A549 (cell line): ENCODE measurements around the gene SYT2. TPM values are rescaled to one million over a fixed set of nuclear protein-coding genes. Genes with fewer than 3 reads are reported as not detected.

Experiments used
- ATAC-seq, 2 experiments: fragments of 200-7000 bp in 1 of 2; fragments of >200 bp in 1 of 2; cut with Nextera tagmentation in 1 of 2; cut with Tn5 transposase in 1 of 2; 3 replicates each; pipeline versions ENCODE4 v1.8.0 to v1.9.1; 2018 to 2020; ENCODE audit warnings: mild to moderate bottlenecking in 1 of 2, moderate library complexity in 1 of 2
- CTCF ChIA-PET: fragments of 300-600 bp; sonication (Branson Sonifier 250); formaldehyde crosslinking; extraction: SDS; loops from one replicate; lab custom pipeline; 2021; ENCODE audit warnings: antibody characterized with exemption, inconsistent platforms; lab: Yijun Ruan, JAX
- POLR2A ChIA-PET: fragments of 350-600 bp; formaldehyde crosslinking; extraction: SDS; loops from one replicate; lab custom pipeline; 2021; ENCODE audit warnings: antibody characterized with exemption, inconsistent platforms; lab: Yijun Ruan, JAX
- DNase-seq, 2 experiments: peaks; one replicate each; pipeline versions ENCODE4 v3.0.0 to v3.0.0-alpha.2; 2011 to 2016; ENCODE audit warnings: low read depth in 1 of 2, low spot score in 1 of 2
- FAIRE-seq: peaks from 2 replicates; lab custom pipeline; 2011; peaks lifted over from hg19 to GRCh38; lab: Jason Lieb, UNC
- H3K27ac ChIP-seq, 2 experiments: fragments of >200 bp; sonication (Bioruptor Twin); formaldehyde crosslinking; 3 replicates each; pipeline ENCODE4 v1.5.1; 2016 to 2017
- H3K4me1 ChIP-seq: fragments of >200 bp; sonication (Bioruptor Twin); formaldehyde crosslinking; 3 replicates; pipeline ENCODE4 v1.6.1; 2016
- H3K4me2 ChIP-seq: fragments of >200 bp; sonication (Bioruptor Twin); formaldehyde crosslinking; 3 replicates; pipeline ENCODE4 v1.6.1; 2016
- H3K4me3 ChIP-seq: fragments of >200 bp; sonication (Bioruptor Twin); formaldehyde crosslinking; 3 replicates; pipeline ENCODE4 v1.5.1; 2016
- H3K9me3 ChIP-seq: fragments of >200 bp; sonication (Bioruptor Twin); formaldehyde crosslinking; 3 replicates; pipeline ENCODE4 v1.6.1; 2016
- BHLHE40 ChIP-seq: IDR thresholded peaks from 2 replicates; pipeline ENCODE4 v1.6.1; 2012; ENCODE audit warnings: low read depth, low read length, inconsistent platforms
- CBX8 ChIP-seq: fragments of 200-600 bp; sonication (generic); IDR thresholded peaks from 2 replicates; pipeline ENCODE4 v1.6.1; 2016
- CEBPB ChIP-seq, 2 experiments: fragments of >200 bp in 1 of 2; sonication (Bioruptor Twin) in 1 of 2; formaldehyde crosslinking in 1 of 2; IDR thresholded peaks; 2 replicates each; pipeline ENCODE4 v1.6.1; 2012 to 2016
- CHD2 ChIP-seq: fragments of 150-350 bp; IDR thresholded peaks from 2 replicates; pipeline ENCODE4 v1.6.1; 2014; ENCODE audit warnings: low read length; ENCODE audit not compliant: partially characterized antibody
- CHD4 ChIP-seq: fragments of 200-600 bp; sonication (generic); IDR thresholded peaks from 2 replicates; pipeline ENCODE4 v1.6.1; 2016; ENCODE audit warnings: antibody characterized with exemption, mild to moderate bottlenecking, borderline replicate concordance
- EHF ChIP-seq: fragments of 250-450 bp; sonication (Bioruptor Pico); IDR thresholded peaks from 2 replicates; pipeline ENCODE4 v1.5.0; 2020; ENCODE audit warnings: mild to moderate bottlenecking
- EHMT2 ChIP-seq: fragments of 200-600 bp; sonication (generic); IDR thresholded peaks from 2 replicates; pipeline ENCODE4 v1.6.1; 2016; ENCODE audit warnings: antibody characterized with exemption, low read depth, mild to moderate bottlenecking, moderate library complexity
- FOSL2 ChIP-seq, 2 experiments: fragments of 450-650 bp in 1 of 2; fragments of >200 bp in 1 of 2; sonication (Bioruptor Twin) in 1 of 2; formaldehyde crosslinking; IDR thresholded peaks; 2 replicates each; pipeline versions ENCODE4 v1.5.0 to v1.6.1; 2016 to 2020; ENCODE audit warnings: mild to moderate bottlenecking in 1 of 2, moderate library complexity in 1 of 2
- HOXA7 ChIP-seq: fragments of 250-450 bp; sonication (Bioruptor Pico); IDR thresholded peaks from 2 replicates; pipeline ENCODE4 v1.5.0; 2020; ENCODE audit warnings: mild to moderate bottlenecking, moderate library complexity
- HOXB13 ChIP-seq: fragments of 250-450 bp; sonication (Bioruptor Pico); IDR thresholded peaks from 2 replicates; pipeline ENCODE4 v1.5.0; 2020; ENCODE audit warnings: low read depth, mild to moderate bottlenecking, moderate library complexity
- MAZ ChIP-seq: fragments of 150-350 bp; IDR thresholded peaks from 2 replicates; pipeline ENCODE4 v1.6.1; 2014; ENCODE audit warnings: antibody characterized with exemption, low read depth, low read length, borderline replicate concordance
- NPAS2 ChIP-seq: fragments of 250-450 bp; sonication (Bioruptor Pico); IDR thresholded peaks from 2 replicates; pipeline ENCODE4 v1.8.0; 2022; ENCODE audit warnings: mild to moderate bottlenecking, moderate library complexity, borderline replicate concordance
- POLR2AphosphoS2 ChIP-seq: conservative IDR thresholded peaks from 2 replicates; pipeline ENCODE4 v1.6.1; 2012; ENCODE audit warnings: low read length, improper control_type of control experiment, inconsistent platforms
- RAD21 ChIP-seq, 2 experiments: fragments of >200 bp in 1 of 2; sonication (Bioruptor Twin) in 1 of 2; formaldehyde crosslinking in 1 of 2; IDR thresholded peaks in 1 of 2; conservative IDR thresholded peaks in 1 of 2; 2 replicates in 1 of 2; 3 replicates in 1 of 2; pipeline ENCODE4 v1.6.1; 2012 to 2018; ENCODE audit warnings: inconsistent platforms in 1 of 2
- RARB ChIP-seq: fragments of 250-450 bp; sonication (Bioruptor Pico); IDR thresholded peaks from 2 replicates; pipeline ENCODE4 v1.8.0; 2021; ENCODE audit warnings: mild to moderate bottlenecking, moderate library complexity
- RFX5 ChIP-seq: fragments of 450-650 bp; IDR thresholded peaks from 2 replicates; pipeline ENCODE4 v1.7.1; 2014; ENCODE audit warnings: antibody characterized with exemption, mild to moderate bottlenecking, moderate library complexity
- RNF2 ChIP-seq: fragments of 200-600 bp; sonication (generic); IDR thresholded peaks from 2 replicates; pipeline ENCODE4 v1.6.1; 2016; ENCODE audit warnings: low read depth, mild to moderate bottlenecking, antibody characterized with exemption, moderate library complexity, borderline replicate concordance
- SREBF2 ChIP-seq: fragments of 450-650 bp; IDR thresholded peaks from 2 replicates; pipeline ENCODE4 v1.6.1; 2014; ENCODE audit warnings: mild to moderate bottlenecking, moderate library complexity
- TP53 ChIP-seq: fragments of 250-450 bp; sonication (Bioruptor Pico); IDR thresholded peaks from 2 replicates; pipeline ENCODE4 v1.5.0; 2021; ENCODE audit warnings: mild to moderate bottlenecking, moderate library complexity
- ZC3H11A ChIP-seq: fragments of 450-650 bp; IDR thresholded peaks from 2 replicates; pipeline ENCODE4 v1.6.1; 2014; ENCODE audit warnings: antibody characterized with exemption, mild to moderate bottlenecking
- ZFP36 ChIP-seq: fragments of 450-650 bp; IDR thresholded peaks from 2 replicates; pipeline ENCODE4 v1.6.1; 2014; ENCODE audit warnings: borderline replicate concordance; ENCODE audit not compliant: partially characterized antibody
- ZSCAN20 ChIP-seq: fragments of 250-450 bp; sonication (Bioruptor Pico); IDR thresholded peaks from 2 replicates; pipeline ENCODE4 v1.8.0; 2022; ENCODE audit warnings: mild to moderate bottlenecking, moderate library complexity
- WGBS: methylation state at CpG from one replicate; pipeline ENCODE4 v1.1.6; 2017; ENCODE audit errors: missing lambda C conversion rate; 5-methylcytosine and 5-hydroxymethylcytosine counted together
- polyA plus RNA-seq, 4 experiments: library from polyadenylated mRNA; depleted of rRNA in 3 of 4; stranded (reverse); fragments of >200 nt; fragmentation: RNase III in 1 of 4; extraction: RNeasy Plus Mini Kit Qiagen cat#74134 plus additional on column Dnase treatment in 1 of 4; gene quantifications; 2 replicates in 3 of 4; 3 replicates in 1 of 4; pipeline ENCODE4 v1.2.3, GENCODE V29; 2011 to 2017
- TF ChIP-seq, protein P1 (sequence below): IDR thresholded peaks from 2 replicates; pipeline ENCODE4 v1.6.1; 2012
- TF ChIP-seq, protein P2 (sequence below): fragments of 450-650 bp; IDR thresholded peaks from 2 replicates; pipeline ENCODE4 v1.6.1; 2014; ENCODE audit warnings: antibody characterized with exemption
- TF ChIP-seq, protein P3 (sequence below): fragments of >200 bp; sonication (Bioruptor Twin); formaldehyde crosslinking; IDR thresholded peaks from 2 replicates; pipeline ENCODE4 v1.6.1; 2016

SYT2 gene
- polyA plus RNA-seq, 2 of the 4 experiments (the other 2 are of a cell fraction): 0.03 to 0.04 TPM

DNA sequence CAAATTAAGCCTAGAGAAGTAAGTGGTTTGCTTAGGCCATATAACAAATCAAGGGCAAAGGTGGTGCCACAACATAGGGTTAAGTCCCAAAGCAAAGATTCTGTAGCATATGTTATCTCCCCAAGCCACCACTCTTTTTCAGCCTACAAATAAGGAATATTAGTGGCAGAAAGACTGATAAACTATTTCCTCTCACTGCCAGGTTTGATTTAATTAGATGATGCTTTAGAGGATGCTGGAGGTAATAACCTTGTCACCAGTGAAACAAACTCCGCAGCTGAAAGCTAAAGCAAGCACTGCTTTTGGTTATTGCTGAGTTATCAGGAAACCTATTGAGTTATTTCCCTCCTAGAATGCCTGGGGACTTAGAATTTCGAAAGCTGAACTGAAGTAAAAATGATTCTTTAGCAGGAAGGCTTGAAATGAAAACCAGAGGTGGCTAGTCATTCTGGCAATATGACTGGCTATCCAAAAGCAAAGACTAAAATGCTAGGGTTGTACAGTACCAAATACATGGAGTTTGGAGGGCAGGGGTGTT is 145.2 kb downstream of the SYT2 start:
- H3K27ac ChIP-seq: no peak overlapping the region
- ChIA-PET POLR2A (no interaction called here), CTCF (interaction anchor here (1.0 to 1.4 kb wide), 3 partner anchors 15 to 35 kb away, joined by 3 to 4 read pairs (median 4); no protein-coding TSS in a partner anchor)
- no peak overlapping the region for H3K4me2 ChIP-seq
- DNase-seq (no peak), FAIRE-seq (no peak), ATAC-seq (no peak)
- WGBS: 78% methylated on average over 2 of the region's 2 CpGs
- TF ChIP-seq ZSCAN20 (CRISPR knock-in tag) (no peak), SREBF2 (no peak), RARB (no peak)
- H3K4me3 ChIP-seq: no peak overlapping the region
- H3K4me1 ChIP-seq: no peaks in the 10 kb centered on the region
- no peaks in the 10 kb centered on the region for H3K9me3 ChIP-seq

DNA sequence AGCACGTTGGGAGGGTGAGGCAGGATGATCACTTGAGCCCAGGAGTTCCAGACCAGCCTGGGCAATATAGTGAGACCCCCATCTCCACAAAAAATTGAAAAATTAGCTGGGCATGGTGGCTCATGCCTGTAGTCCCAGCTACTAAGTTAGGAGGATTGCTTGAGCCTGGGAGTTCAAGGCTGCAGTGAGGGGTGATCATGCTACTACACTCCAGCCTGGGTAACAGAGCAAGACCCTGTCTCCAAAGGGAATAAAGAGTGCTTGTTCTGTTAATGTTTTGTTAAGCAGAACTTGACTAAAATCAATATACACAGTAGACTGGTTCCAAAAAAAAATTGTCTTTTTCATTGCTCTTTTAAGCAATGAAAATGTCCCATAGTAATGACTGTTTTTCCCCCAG is 146.4 kb downstream of the SYT2 start:
- 58% methylated on average over 1 of the region's 1 CpG for WGBS
- TF ChIP-seq HOXA7 (CRISPR knock-in tag) (no peak), CBX8 (no peak), POLR2AphosphoS2 (no peak), EHF (CRISPR knock-in tag) (no peak), RFX5 (no peak), FOSL2 (IDR thresholded peaks at IDR 0.05) (no peak), FOSL2 (CRISPR knock-in tag; IDR thresholded peaks at IDR 0.05) (no peak), RARB (no peak), RNF2 (no peak), CEBPB (IDR thresholded peaks at IDR 0.05) (no peak), ZC3H11A (no peak), EHMT2 (no peak), CHD2 (no peak), TP53 (no peak), HOXB13 (CRISPR knock-in tag) (no peak), ZSCAN20 (CRISPR knock-in tag) (no peak)
- TF ChIP-seq, protein P1, sequence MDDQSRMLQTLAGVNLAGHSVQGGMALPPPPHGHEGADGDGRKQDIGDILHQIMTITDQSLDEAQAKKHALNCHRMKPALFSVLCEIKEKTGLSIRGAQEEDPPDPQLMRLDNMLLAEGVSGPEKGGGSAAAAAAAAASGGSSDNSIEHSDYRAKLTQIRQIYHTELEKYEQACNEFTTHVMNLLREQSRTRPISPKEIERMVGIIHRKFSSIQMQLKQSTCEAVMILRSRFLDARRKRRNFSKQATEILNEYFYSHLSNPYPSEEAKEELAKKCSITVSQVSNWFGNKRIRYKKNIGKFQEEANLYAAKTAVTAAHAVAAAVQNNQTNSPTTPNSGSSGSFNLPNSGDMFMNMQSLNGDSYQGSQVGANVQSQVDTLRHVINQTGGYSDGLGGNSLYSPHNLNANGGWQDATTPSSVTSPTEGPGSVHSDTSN: no peak
- TF ChIP-seq, protein P2, sequence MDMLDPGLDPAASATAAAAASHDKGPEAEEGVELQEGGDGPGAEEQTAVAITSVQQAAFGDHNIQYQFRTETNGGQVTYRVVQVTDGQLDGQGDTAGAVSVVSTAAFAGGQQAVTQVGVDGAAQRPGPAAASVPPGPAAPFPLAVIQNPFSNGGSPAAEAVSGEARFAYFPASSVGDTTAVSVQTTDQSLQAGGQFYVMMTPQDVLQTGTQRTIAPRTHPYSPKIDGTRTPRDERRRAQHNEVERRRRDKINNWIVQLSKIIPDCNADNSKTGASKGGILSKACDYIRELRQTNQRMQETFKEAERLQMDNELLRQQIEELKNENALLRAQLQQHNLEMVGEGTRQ: no peak
- TF ChIP-seq, protein P3, sequence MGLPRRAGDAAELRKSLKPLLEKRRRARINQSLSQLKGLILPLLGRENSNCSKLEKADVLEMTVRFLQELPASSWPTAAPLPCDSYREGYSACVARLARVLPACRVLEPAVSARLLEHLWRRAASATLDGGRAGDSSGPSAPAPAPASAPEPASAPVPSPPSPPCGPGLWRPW: no peak
- POLR2A ChIA-PET: no interaction called here

DNA sequence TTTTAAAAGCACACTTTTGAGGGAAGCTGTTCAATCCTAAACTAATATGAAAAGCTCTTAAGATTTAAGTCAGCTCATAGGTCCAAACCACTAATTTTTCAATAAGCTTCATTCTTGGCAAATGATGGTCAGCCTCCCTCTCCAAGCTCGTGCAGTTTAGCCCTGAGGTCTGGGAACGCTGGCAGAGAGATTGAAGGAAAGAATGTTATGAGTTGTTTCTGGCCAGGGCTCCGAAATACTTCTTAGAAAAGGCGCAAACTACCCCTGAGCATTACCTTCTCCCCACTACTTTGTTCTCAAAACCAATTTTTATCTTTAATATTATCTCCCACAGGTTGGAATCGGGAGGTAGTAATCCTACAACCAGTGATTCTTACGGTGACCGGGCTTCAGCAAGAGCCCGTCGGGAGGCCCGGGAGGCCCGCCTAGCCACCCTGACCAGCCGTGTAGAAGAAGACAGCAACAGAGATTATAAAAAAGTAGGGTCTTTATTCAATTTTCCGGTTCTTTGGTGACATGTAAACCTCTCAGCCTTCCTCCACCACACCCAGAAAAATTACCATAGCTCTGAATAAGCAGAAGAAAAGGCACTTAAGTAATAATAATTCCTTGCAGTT is 147.7 kb downstream of the SYT2 start:
- CTCF ChIA-PET: interaction anchor here (0.9 to 2.1 kb wide), 5 partner anchors 9 to 61 kb away, joined by 3 to 10 read pairs (median 4); no protein-coding TSS in a partner anchor
- TF ChIP-seq MAZ: no peak
- TF ChIP-seq FOSL2 (IDR thresholded peaks at IDR 0.05): no peak
- TF ChIP-seq FOSL2 (CRISPR knock-in tag; IDR thresholded peaks at IDR 0.05): no peak
- no peak for TF ChIP-seq ZC3H11A
- TF ChIP-seq RAD21 (conservative IDR thresholded peaks at IDR 0.05 in 1 of 2, IDR thresholded peaks at IDR 0.05 in 1 of 2): no peak
- no peak for TF ChIP-seq CHD4
- TF ChIP-seq EHF (CRISPR knock-in tag): no peak
- TF ChIP-seq ZFP36: no peak
- no peak for TF ChIP-seq HOXB13 (CRISPR knock-in tag)
- no peak for TF ChIP-seq BHLHE40
- no peak for TF ChIP-seq NPAS2 (CRISPR knock-in tag)
- FAIRE-seq (no peak), DNase-seq (no peak), ATAC-seq (no peak)
- H3K4me2 ChIP-seq: no peak overlapping the region
- whole genome bisulfite sequencing: 88% methylated on average over 13 of the region's 13 CpGs
- 0 out of 3 replicates have a peak, but pooled peaks cover 4% of the 10 kb centered on the region for H3K4me1 ChIP-seq
- H3K4me3 ChIP-seq: no peak overlapping the region
- no peak overlapping the region for H3K27ac ChIP-seq
- POLR2A ChIA-PET: no interaction called here
- no peaks in the 10 kb centered on the region for H3K9me3 ChIP-seq

More for the DNA sequence above, 146.4 kb downstream of the SYT2 start:
- Histone ChIP-seq H3K4me2 (no peak overlapping the region), H3K9me3 (no peaks in the 10 kb centered on the region), H3K4me1 (no peaks in the 10 kb centered on the region), H3K27ac (no peak overlapping the region), H3K4me3 (no peak overlapping the region)
- no peak for DNase-seq
- CTCF ChIA-PET: interaction anchor here (1.0 to 1.4 kb wide), 2 partner anchors 16 to 36 kb away, joined by 4 read pairs; no protein-coding TSS in a partner anchor
- no peak for FAIRE-seq
- ATAC-seq: no peak
